DMS153 treated with DMSO at 0.1 percent for 48 hours (cell line): ENCODE results near the gene HABP2.

Experiments used
- DNase-seq: peaks from one replicate; lab custom pipeline; 2025; ENCODE audit not compliant: unreplicated experiment; lab: John Stamatoyannopoulos, UW

The HABP2 gene

DNA sequence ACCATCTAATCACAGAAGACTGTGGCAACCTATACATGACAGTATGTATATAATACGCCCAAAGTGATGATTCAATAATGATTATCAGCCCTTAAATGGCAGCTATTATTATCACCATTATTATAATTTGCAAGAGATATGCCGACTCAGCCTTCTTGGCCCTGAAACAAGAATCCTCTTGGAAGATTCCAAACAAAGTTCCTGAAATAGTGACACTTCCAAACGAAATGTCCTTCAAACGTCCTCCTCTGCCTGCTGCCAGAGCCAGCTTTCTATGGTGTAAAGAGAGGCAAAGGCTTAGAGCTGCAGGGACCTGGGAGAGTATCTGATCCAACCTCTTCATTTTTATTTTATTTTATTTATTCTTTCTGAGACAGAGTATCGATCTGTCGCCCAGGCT is 75.0 kb downstream of the HABP2 start:
- no peak for DNase-seq

- DNase-seq = no peak
Observed at GRCh38 chr10:113628607-113629153, 75.8 kb downstream of the HABP2 start.

DNA sequence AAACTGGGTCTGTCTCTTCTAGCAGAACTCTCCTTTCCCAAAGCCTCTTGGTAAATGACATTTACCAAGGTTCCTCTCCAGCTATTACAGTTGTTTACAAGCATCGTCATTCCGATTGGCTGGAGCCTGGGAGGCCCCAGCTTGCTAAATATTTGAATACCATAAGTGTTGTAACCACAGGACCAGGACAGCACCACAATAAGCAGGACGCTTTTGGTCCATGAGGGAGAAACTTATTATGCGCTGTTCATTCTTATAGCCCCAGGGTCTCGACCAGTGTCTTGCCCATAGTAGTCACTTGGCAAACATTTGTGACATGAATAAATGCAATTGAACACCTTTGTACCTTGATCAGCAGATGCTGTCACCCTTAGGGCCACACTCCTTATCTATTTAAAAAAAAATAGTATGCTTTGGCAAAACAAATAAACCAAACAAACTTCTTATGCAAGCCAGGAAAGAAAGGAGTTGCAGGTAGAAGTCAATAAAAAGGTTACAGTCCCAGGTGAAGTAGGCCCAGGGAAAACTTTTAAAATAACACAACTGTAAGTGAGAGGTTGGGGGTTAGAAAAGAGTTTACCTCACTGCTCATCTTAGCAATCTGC is 78.2 kb downstream of the HABP2 start:
- DNase-seq = no peak

GRCh38 chr10:113631684-113632367 is 79.0 kb downstream of the HABP2 start:
- DNase-seq = no peak
